NCI-H1436 treated with DMSO at 0.1 percent for 48 hours (cell line): ENCODE results near the gene ZBBX.

Source experiments
- DNase-seq: peaks from one replicate; lab custom pipeline; 2025; lab: John Stamatoyannopoulos, UW

Gene ZBBX

GRCh38 chr3:167305340-167305890 lies 74.7 kb downstream of the ZBBX start:
- no peak for DNase-seq

GRCh38 chr3:167304077-167304476 lies 76.0 kb downstream of the ZBBX start:
- DNase-seq: no peak

- DNase-seq: no peak
Observed at GRCh38 chr3:167302678-167303077, 77.4 kb downstream of the ZBBX start.

- DNase-seq: no peak
Observed at GRCh38 chr3:167300207-167300606, 79.9 kb downstream of the ZBBX start.

- DNase-seq: no peak
Observed at GRCh38 chr3:167289435-167289834, 90.7 kb downstream of the ZBBX start.

GRCh38 chr3:167288737-167289136 lies 91.4 kb downstream of the ZBBX start:
- DNase-seq: no peak

- DNase-seq: no peak
Observed at GRCh38 chr3:167287308-167287707, 92.8 kb downstream of the ZBBX start.

GRCh38 chr3:167274141-167274874 lies 105.8 kb downstream of the ZBBX start:
- no peak for DNase-seq

GRCh38 chr3:167253037-167253436 lies 127.1 kb downstream of the ZBBX start:
- DNase-seq: no peak

GRCh38 chr3:167251678-167252077 lies 128.4 kb downstream of the ZBBX start:
- no peak for DNase-seq

- no peak for DNase-seq
Observed at GRCh38 chr3:167246252-167246651, 133.8 kb downstream of the ZBBX start.

GRCh38 chr3:167241048-167241845 lies 138.8 kb downstream of the ZBBX start:
- DNase-seq: no peak

GRCh38 chr3:167228135-167228534 lies 152.0 kb downstream of the ZBBX start:
- no peak for DNase-seq

GRCh38 chr3:167225821-167226220 lies 154.3 kb downstream of the ZBBX start:
- DNase-seq: no peak

- DNase-seq: no peak
Observed at GRCh38 chr3:167209011-167209410, 171.1 kb downstream of the ZBBX start.

- no peak for DNase-seq
Observed at GRCh38 chr3:167203062-167203461, 177.0 kb downstream of the ZBBX start.

- DNase-seq: no peak
Observed at GRCh38 chr3:167198949-167199600, 181.0 kb downstream of the ZBBX start.
